Uterus (tissue), 2 donors: Measurements from ENCODE around the gene CT45A9.
"Not testable (repeated sequence)": the region's sequence is repeated elsewhere in the genome, so short reads cannot be mapped to it uniquely, and the experiment has no call there.

ENCODE experiments used
- CTCF ChIP-seq, 4 experiments: fragments of 200-600 bp in 2 of 4; fragments of 450-650 bp in 2 of 4; sonication (generic) in 2 of 4; IDR thresholded peaks; one replicate each; pipeline ENCODE4 v1.5.1; 2016 to 2019; ENCODE audit warnings: antibody characterized with exemption in 4 of 4, mild to moderate bottlenecking in 2 of 4, moderate library complexity in 1 of 4
- POLR2A ChIP-seq, 2 donors: fragments of 450-650 bp; IDR thresholded peaks; one replicate each; pipeline ENCODE4 v1.6.1; 2016; ENCODE audit warnings: antibody characterized with exemption in 2 of 2, mild to moderate bottlenecking in 1 of 2, moderate library complexity in 1 of 2

- TF ChIP-seq CTCF, POLR2A (IDR thresholded peaks at IDR 0.05): not testable (repeated sequence)
Observed at GRCh38 chrX:135920516-135920915, 48.9 kb upstream of the CT45A9 start.
